ENCODE results near the gene CFAP74. TPM values are rescaled to one million over a fixed set of nuclear protein-coding genes. Genes with fewer than 3 reads are reported as not detected.

The CFAP74 gene
- polyA plus RNA-seq, 1 experiment: not detected

GRCh38 chr1:1919304-1920056, 84.1 kb downstream of the CFAP74 start:
- peaks cover 3% of the 10 kb centered on the region; the same call in 1 of the 2 replicates for H3K9me3 ChIP-seq (ENCODE audit: control insufficient read depth, insufficient read depth, low read length)
- DNase-seq (ENCODE audit: low read depth, low spot score): peak; percentile 87
- TF ChIP-seq CTCF (IDR thresholded peaks at IDR 0.05; ENCODE audit: low read depth, low read length): no peak
- peaks cover 8% of the 10 kb centered on the region for H3K27me3 ChIP-seq (ENCODE audit: control insufficient read depth, insufficient read depth, low read length)
- CTCF ChIA-PET: no interaction called here
- H3K4me3 ChIP-seq (ENCODE audit: low read depth, low read length): peak overlapping the region; percentile 53
- H3K27ac ChIP-seq (ENCODE audit: low read depth, low read length): no peak overlapping the region
- POLR2A ChIA-PET: no interaction called here

DNA sequence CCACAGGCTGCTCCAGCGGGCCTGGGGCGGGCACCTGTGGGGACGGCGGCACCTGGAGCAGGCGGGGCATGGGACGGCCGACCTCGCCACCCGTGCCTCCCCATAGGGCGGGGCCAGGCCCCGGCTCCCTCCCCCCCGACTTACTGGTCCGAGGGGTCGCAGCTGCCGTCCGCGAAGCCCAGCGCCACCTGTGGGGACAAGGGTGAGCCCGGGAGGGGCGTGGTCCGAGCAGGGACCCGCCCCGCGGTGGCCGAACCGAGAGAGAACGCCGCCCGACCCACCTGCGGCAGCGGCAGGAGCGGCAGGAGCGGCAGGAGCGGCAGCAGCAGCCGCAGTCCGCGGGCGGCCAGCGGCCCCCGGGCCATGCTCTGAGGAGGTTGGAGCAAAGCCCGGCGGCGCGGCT, 84.7 kb downstream of the CFAP74 start, which contains the start of gene TMEM52:
TMEM52 (minus strand) TSS at position 379 of the 403 bp plus-strand sequence; CDS start at position 365, 14 bp downstream.
- CTCF ChIA-PET: no interaction called here

GRCh38 chr1:1917995-1918900, 85.3 kb downstream of the CFAP74 start:
- no peak for DNase-seq (ENCODE audit: low read depth, low spot score)
- Histone ChIP-seq H3K27me3 (ENCODE audit: control insufficient read depth, insufficient read depth, low read length) (peaks cover 8% of the 10 kb centered on the region), H3K27ac (ENCODE audit: low read depth, low read length) (no peak overlapping the region), H3K4me3 (ENCODE audit: low read depth, low read length) (peak overlapping the region; percentile 53), H3K9me3 (ENCODE audit: control insufficient read depth, insufficient read depth, low read length) (peaks cover 3% of the 10 kb centered on the region; the same call in 1 of the 2 replicates)
- ChIA-PET POLR2A (no interaction called here), CTCF (interaction anchor here (1.3 kb wide), 1 partner anchor 126 kb away, joined by 4 read pairs; no protein-coding TSS in a partner anchor)
- no peak for TF ChIP-seq CTCF (IDR thresholded peaks at IDR 0.05; ENCODE audit: low read depth, low read length)

More for the DNA sequence above, 84.7 kb downstream of the CFAP74 start, which contains the start of gene TMEM52:
- Histone ChIP-seq H3K27me3 (ENCODE audit: control insufficient read depth, insufficient read depth, low read length) (peaks cover 8% of the 10 kb centered on the region), H3K27ac (ENCODE audit: low read depth, low read length) (no peak within 1 kb of the TSS), H3K9me3 (ENCODE audit: control insufficient read depth, insufficient read depth, low read length) (peaks cover 3% of the 10 kb centered on the region; the same call in 1 of the 2 replicates), H3K4me3 (ENCODE audit: low read depth, low read length) (peak within 1 kb of the TSS; percentile 53)
- DNase-seq (ENCODE audit: low read depth, low spot score): no peak
- POLR2A ChIA-PET: no interaction called here
- no peak for TF ChIP-seq CTCF (IDR thresholded peaks at IDR 0.05; ENCODE audit: low read depth, low read length)

- DNase-seq (ENCODE audit: low read depth, low spot score): no peak
- TF ChIP-seq CTCF (IDR thresholded peaks at IDR 0.05; ENCODE audit: low read depth, low read length): no peak
- POLR2A ChIA-PET: interaction anchor here (0.6 kb wide), 1 partner anchor 788 kb away, joined by 16 read pairs; no protein-coding TSS in a partner anchor
- Histone ChIP-seq H3K27ac (ENCODE audit: low read depth, low read length) (no peak overlapping the region), H3K27me3 (ENCODE audit: control insufficient read depth, insufficient read depth, low read length) (peaks cover 8% of the 10 kb centered on the region), H3K4me3 (ENCODE audit: low read depth, low read length) (no peak overlapping the region), H3K9me3 (ENCODE audit: control insufficient read depth, insufficient read depth, low read length) (peaks cover 3% of the 10 kb centered on the region; the same call in 1 of the 2 replicates)
- CTCF ChIA-PET: interaction anchor here (1.3 kb wide), 1 partner anchor 127 kb away, joined by 4 read pairs; no protein-coding TSS in a partner anchor
Measured at GRCh38 chr1:1917304-1917976, 86.1 kb downstream of the CFAP74 start.

All from AG04450 (cell line).